Left hindlimb (tissue), 1 donor: ENCODE measurements around the gene NKX6-1.

Experiments
- DNase-seq: peaks from one replicate; pipeline ENCODE4 v3.0.0-alpha.2; 2018

Gene NKX6-1

DNA sequence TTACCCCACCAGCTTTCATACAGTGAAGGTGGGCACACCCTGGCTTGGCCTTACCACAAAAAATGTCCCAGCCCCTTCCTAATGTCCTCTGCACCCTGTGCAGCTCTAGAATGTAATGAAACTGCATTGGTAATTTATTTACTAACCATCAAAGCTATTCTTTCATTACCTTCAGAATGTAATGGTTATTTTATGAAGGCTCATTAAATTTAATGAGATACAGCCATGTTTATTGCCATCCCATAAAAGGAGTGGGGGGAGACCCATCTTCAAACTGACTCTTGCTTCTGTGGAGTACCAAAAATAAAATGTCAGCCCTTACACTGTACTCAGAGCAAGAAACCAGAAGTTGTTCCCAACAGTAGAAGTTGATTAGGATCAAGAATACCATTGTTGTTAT lies 25.0 kb downstream of the NKX6-1 start:
- no peak for DNase-seq

DNA sequence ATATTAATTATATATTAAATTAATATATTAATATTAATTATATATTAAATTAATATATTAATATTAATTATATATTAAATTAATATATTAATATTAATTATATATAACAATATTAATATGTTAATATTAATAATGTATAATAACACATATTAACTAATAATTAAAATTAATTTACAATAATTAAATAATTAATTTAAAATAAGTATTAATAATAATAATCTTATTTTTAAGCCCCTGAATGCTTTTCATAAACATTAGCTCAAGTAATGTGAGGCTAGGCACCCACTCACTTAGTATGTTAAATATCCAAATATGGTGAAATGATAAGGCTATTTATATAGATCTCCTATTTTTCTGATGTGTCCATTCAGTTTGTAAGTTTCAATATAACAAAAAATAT lies 26.9 kb downstream of the NKX6-1 start:
- DNase-seq, result no peak

DNA sequence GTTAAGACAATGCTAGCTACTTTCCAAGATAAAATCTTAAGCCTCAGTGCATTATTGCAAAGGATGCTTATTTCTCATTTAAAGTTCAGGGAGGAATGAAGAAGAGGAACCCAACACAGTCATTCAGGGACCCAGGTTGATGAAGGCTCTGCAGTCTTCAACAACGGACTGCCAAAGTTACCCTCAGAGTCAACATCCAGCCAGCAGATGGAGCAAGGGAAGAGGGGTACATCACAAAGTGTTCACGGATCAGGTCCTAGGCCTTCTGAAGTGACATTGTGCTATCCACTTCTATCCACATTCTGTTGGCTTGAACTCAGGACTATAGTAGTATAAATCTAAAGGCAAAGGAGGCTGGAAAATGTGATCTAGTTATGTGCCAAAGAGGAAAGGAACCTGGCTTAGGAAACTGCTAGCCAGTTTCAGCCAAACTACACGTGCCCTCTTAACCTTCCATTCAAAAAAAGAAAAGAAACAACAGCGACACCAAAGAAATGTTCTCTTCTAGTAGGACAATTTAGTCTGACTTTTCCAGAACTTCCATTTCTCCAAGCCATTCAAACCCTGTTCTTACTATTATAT lies 28.8 kb downstream of the NKX6-1 start:
- no peak for DNase-seq

DNA sequence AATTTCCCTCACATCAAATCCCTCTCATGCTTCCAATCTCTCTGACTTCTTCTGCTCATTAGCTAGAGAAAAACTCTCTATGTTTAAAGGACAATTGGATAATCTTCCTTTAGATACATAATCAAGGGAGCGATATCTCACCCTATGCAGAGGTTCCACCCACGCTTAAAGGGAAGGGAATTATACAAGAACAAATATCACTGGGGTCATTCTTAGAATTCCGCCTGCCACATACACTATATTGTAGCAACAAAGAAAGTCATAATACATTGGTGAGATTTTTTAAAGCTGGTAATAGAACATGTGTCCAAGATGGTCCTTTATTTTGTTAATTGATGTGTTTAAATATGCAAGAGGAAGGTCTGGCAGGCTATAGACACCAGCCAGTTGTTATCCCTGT lies 31.5 kb downstream of the NKX6-1 start:
- no peak for DNase-seq

DNA sequence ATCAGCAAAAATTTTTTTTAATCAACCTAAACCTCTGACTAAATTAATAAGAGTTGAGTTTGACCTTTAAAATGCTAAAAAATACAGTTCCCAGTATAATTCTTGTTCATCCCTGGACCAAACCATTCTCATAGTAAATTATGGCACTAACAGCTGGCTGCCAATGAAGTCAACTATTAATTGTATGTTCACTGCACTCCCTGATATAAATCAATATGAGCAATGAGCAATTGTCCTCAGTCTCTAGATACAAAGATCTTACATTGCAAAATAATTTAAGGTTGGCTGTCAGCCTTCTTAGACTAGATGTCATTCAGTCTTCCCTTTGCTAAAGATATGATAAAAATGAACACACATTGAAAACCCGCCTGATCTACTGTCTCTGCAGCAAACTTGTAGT lies 39.3 kb downstream of the NKX6-1 start:
- DNase-seq, result no peak

DNA sequence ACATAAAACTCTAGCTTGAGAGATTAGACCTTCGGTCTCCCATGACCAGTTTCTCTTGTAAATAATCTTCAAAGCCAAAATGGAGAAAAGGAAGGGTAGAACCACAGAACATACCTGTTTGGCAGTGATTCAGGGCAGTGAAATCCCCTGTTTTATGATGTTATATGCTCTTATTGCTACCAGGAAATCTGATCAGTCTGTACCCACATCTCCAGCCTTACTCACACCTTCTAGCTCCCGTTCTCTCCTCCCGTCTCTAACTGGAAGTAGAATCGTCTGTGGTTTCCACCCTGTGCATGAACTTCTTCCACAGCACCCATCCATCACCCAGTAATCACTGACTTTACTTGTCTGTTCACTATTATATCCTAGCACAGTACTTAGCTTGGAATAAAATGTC lies 42.9 kb downstream of the NKX6-1 start:
- DNase-seq, result no peak

DNA sequence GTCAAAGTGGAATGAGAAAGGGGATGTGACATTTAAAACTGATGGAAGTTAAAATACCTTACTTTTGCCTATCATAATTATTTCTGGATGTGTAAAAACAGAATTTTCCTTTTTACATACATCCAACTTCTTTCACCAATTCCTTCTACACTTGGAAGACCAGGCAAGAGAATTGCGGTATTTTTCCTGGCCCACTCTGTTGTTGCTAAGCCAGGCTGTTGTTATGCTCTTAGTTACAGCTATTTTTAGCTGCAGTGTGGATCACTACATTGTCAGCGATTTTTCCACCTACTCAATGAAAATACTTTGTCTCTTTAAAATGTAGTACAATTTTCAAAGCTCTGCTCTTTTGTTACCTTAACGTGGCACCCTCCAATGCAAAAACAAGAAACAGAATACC lies 43.4 kb downstream of the NKX6-1 start:
- no peak for DNase-seq

DNA sequence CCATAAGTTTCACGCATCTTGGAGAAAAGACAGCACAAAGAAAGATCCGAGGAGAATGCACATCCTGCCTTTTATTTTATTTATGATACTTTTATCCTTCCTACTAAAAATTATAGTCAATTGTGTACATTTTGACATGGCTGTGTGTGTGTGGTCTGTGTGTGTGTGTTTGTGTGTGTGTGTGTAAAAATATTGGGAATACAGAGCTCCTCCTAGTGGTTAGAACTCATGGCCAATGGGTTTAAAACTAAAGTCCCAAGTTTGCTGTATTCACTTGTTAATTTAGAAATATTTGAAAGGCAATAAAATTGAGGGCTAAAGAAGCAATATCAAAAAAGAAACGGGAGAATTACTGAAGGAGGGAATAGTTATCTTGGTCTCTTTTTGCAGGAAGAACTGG lies 47.5 kb downstream of the NKX6-1 start:
- DNase-seq, result no peak

DNA sequence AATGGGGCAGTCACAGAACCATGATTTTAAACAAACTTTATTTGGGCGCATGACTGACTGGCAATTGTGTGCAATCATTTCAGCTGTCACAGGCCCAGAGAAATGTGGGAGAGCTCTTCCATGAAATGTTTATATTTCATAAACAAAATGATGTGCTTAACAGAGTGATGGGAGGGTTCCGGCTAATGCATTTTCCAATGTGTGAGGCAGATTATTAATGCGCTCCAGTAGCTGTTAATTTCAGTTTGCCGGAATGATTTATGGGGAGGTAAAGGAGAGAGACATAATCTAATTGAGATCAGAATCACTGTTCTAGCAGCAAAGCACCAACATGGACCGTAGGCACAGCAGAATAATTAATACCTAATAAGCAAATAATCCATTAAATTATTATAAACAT lies 55.6 kb downstream of the NKX6-1 start:
- no peak for DNase-seq

DNA sequence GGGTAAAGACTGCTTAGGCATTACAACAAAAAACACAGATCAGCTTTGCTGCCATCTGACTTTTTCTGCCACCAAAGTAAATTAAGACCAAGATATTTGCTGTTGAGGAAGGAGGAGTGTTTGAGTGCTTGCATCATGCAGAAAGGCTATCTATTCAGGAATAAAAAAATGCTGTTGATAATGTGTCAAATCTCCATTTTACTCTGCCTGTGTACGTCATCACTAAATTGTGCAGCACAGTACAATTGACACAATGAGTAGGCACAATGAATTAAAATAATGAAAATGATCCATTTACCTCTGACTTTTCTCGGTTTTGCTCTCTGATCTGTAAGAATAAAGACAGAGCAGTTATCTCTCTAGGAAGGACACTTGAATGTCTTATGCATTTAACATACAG lies 56.3 kb downstream of the NKX6-1 start:
- no peak for DNase-seq
